Measurements from ENCODE around the gene TBC1D8.

The TBC1D8 gene

GRCh38 chr2:100997509-100998234, 153.5 kb downstream of the TBC1D8 start:
- DNase-seq (ENCODE audit: low spot score): no peak
- Histone ChIP-seq H3K36me3 (ENCODE audit: low read depth) (peaks cover 7% of the 10 kb centered on the region), H3K27ac (ENCODE audit: poor library complexity, severe bottlenecking) (no peak overlapping the region), H3K27me3 (ENCODE audit: insufficient read depth, poor library complexity, severe bottlenecking) (no peaks in the 10 kb centered on the region), H3K4me1 (ENCODE audit: insufficient read depth, poor library complexity, severe bottlenecking) (no peaks in the 10 kb centered on the region), H3K9me3 (ENCODE audit: severe bottlenecking) (no peaks in the 10 kb centered on the region), H3K4me3 (ENCODE audit: severe bottlenecking) (no peak overlapping the region)
- TF ChIP-seq CTCF (IDR thresholded peaks at IDR 0.05; ENCODE audit: poor library complexity, severe bottlenecking): no peak
- no peak for ATAC-seq (ENCODE audit: low read depth)

GRCh38 chr2:100995309-100996075, 155.7 kb downstream of the TBC1D8 start:
- ATAC-seq (ENCODE audit: low read depth) (no peak), DNase-seq (ENCODE audit: low spot score) (no peak)
- Histone ChIP-seq H3K4me1 (ENCODE audit: insufficient read depth, poor library complexity, severe bottlenecking) (no peaks in the 10 kb centered on the region), H3K27ac (ENCODE audit: poor library complexity, severe bottlenecking) (no peak overlapping the region), H3K36me3 (ENCODE audit: low read depth) (0 out of 2 replicates have a peak, but pooled peaks cover 3% of the 10 kb centered on the region), H3K9me3 (ENCODE audit: severe bottlenecking) (no peaks in the 10 kb centered on the region), H3K27me3 (ENCODE audit: insufficient read depth, poor library complexity, severe bottlenecking) (no peaks in the 10 kb centered on the region), H3K4me3 (ENCODE audit: severe bottlenecking) (no peak overlapping the region)
- no peak for TF ChIP-seq CTCF (IDR thresholded peaks at IDR 0.05; ENCODE audit: poor library complexity, severe bottlenecking)

- Histone ChIP-seq H3K27ac (ENCODE audit: poor library complexity, severe bottlenecking) (no peak overlapping the region), H3K36me3 (ENCODE audit: low read depth) (0 out of 2 replicates have a peak, but pooled peaks cover 3% of the 10 kb centered on the region), H3K27me3 (ENCODE audit: insufficient read depth, poor library complexity, severe bottlenecking) (no peaks in the 10 kb centered on the region), H3K4me1 (ENCODE audit: insufficient read depth, poor library complexity, severe bottlenecking) (no peaks in the 10 kb centered on the region), H3K9me3 (ENCODE audit: severe bottlenecking) (no peaks in the 10 kb centered on the region), H3K4me3 (ENCODE audit: severe bottlenecking) (no peak overlapping the region)
- TF ChIP-seq CTCF (IDR thresholded peaks at IDR 0.05; ENCODE audit: poor library complexity, severe bottlenecking): no peak
- no peak for ATAC-seq (ENCODE audit: low read depth)
- no peak for DNase-seq (ENCODE audit: low spot score)
Observed at GRCh38 chr2:100993294-100993693, 157.9 kb downstream of the TBC1D8 start.

GRCh38 chr2:100992262-100992661, 158.9 kb downstream of the TBC1D8 start:
- no peaks in the 10 kb centered on the region for H3K4me1 ChIP-seq (ENCODE audit: insufficient read depth, poor library complexity, severe bottlenecking)
- H3K9me3 ChIP-seq (ENCODE audit: severe bottlenecking): no peaks in the 10 kb centered on the region
- H3K27me3 ChIP-seq (ENCODE audit: insufficient read depth, poor library complexity, severe bottlenecking): no peaks in the 10 kb centered on the region
- no peak overlapping the region for H3K4me3 ChIP-seq (ENCODE audit: severe bottlenecking)
- DNase-seq (ENCODE audit: low spot score) (no peak), ATAC-seq (ENCODE audit: low read depth) (no peak)
- H3K36me3 ChIP-seq (ENCODE audit: low read depth): 0 out of 2 replicates have a peak, but pooled peaks cover 3% of the 10 kb centered on the region
- no peak overlapping the region for H3K27ac ChIP-seq (ENCODE audit: poor library complexity, severe bottlenecking)
- TF ChIP-seq CTCF (IDR thresholded peaks at IDR 0.05; ENCODE audit: poor library complexity, severe bottlenecking): no peak

All from RWPE2 (cell line).